Spleen (tissue), 11 donors: ENCODE data around the gene HMX3. TPM values are rescaled to one million over a fixed set of nuclear protein-coding genes. Genes with fewer than 3 reads are reported as not detected.

Source experiments
- DNase-seq: peaks from one replicate; pipeline ENCODE4 v3.0.0-alpha.2; 2020
- H3K27ac ChIP-seq, 8 donors: fragments of 200-600 bp; sonication (generic) in 7 of 8; 1 replicate in 4 of 8; 2 replicates in 4 of 8; pipeline versions ENCODE4 v1.5.0 to v1.8.0; 2016 to 2021; ENCODE audit warnings: inconsistent platforms in 4 of 8, mild to moderate bottlenecking in 4 of 8, moderate library complexity in 1 of 8
- H3K27me3 ChIP-seq, 7 donors: fragments of 200-600 bp; sonication (generic) in 6 of 7; replicated peaks in 1 of 7; 1 replicate in 4 of 7; 2 replicates in 3 of 7; pipeline versions ENCODE4 v1.5.0 to v1.8.0; 2016 to 2021; ENCODE audit warnings: inconsistent platforms in 3 of 7, mild to moderate bottlenecking in 1 of 7
- H3K36me3 ChIP-seq, 6 donors: fragments of 200-600 bp; sonication (generic) in 5 of 6; 1 replicate in 4 of 6; 2 replicates in 2 of 6; pipeline versions ENCODE4 v1.5.0 to v1.8.0; 2016 to 2021; ENCODE audit warnings: inconsistent platforms in 2 of 6
- H3K4me1 ChIP-seq, 6 donors: fragments of 200-600 bp; sonication (generic) in 5 of 6; 1 replicate in 3 of 6; 2 replicates in 3 of 6; pipeline versions ENCODE4 v1.5.0 to v1.8.0; 2016 to 2021; ENCODE audit warnings: inconsistent platforms in 3 of 6
- H3K4me3 ChIP-seq, 8 donors: fragments of 200-600 bp; sonication (generic) in 7 of 8; 1 replicate in 4 of 8; 2 replicates in 4 of 8; pipeline versions ENCODE4 v1.5.0 to v1.8.0; 2016 to 2021; ENCODE audit warnings: inconsistent platforms in 4 of 8, mild to moderate bottlenecking in 4 of 8, moderate library complexity in 2 of 8
- H3K9me3 ChIP-seq, 8 donors: fragments of 200-600 bp; sonication (generic) in 7 of 8; 1 replicate in 4 of 8; 2 replicates in 4 of 8; pipeline versions ENCODE4 v1.5.0 to v1.8.0; 2016 to 2021; ENCODE audit warnings: inconsistent platforms in 4 of 8
- CTCF ChIP-seq, 11 experiments: fragments of 200-600 bp in 7 of 11; fragments of 450-650 bp in 4 of 11; sonication (generic) in 4 of 11; IDR thresholded peaks in 8 of 11; conservative IDR thresholded peaks in 3 of 11; 1 replicate in 7 of 11; 2 replicates in 4 of 11; pipeline versions ENCODE4 v1.4.0 to v1.8.0; 2016 to 2021; ENCODE audit warnings: antibody characterized with exemption in 11 of 11, inconsistent platforms in 4 of 11, mild to moderate bottlenecking in 1 of 11
- POLR2A ChIP-seq, 3 donors: fragments of 450-650 bp; IDR thresholded peaks; one replicate each; pipeline ENCODE4 v1.5.1; 2017; ENCODE audit warnings: antibody characterized with exemption in 3 of 3, mild to moderate bottlenecking in 1 of 3
- POLR2AphosphoS5 ChIP-seq, 3 donors: sonication (generic); formaldehyde crosslinking; IDR thresholded peaks; one replicate each; pipeline ENCODE4 v1.5.1; 2017; ENCODE audit warnings: antibody characterized with exemption in 3 of 3
- WGBS, 5 donors: extraction: QIAGEN DNeasy Blood & Tissue Kit in 3 of 5; methylation state at CpG; one replicate each; pipeline versions ENCODE4 v1.1.5 to v1.1.7; 2013 to 2018; 5-methylcytosine and 5-hydroxymethylcytosine counted together
- intact Hi-C: fragments of 100-400 bp; cut with DNase I; formaldehyde crosslinking; loops from one replicate; pipeline ENCODE4 v1.15.0; 2023; ENCODE audit warnings: low total_unique reads
- polyA plus RNA-seq, 3 donors: library from polyadenylated mRNA; stranded (reverse); fragments of 200-250 nt; gene quantifications; one replicate each; pipeline ENCODE4 v1.2.1, GENCODE V29; 2013
- total RNA-seq, 7 donors: library from RNA; depleted of rRNA in 3 of 7; stranded (reverse); fragments of >200 nt in 3 of 7; fragmentation: NEBNext Ultra II Directional in 4 of 7; extraction: Animal tissue kit (Norgen Biotek cat#: 25700) in 4 of 7; gene quantifications; one replicate each; pipeline versions ENCODE4 v1.1.0 to v1.2.1, GENCODE V29; 2016 to 2021
- donor health status: healthy with polysubstance abuse.
- donor health status: DM: no; HTN: no; CAD: no; lungs with moderate emphysema.
- donor health status: DM: no; HTN: no; CAD: no.
- donor health status: Bipolar disorder and iron deficiency.
- donor health status: healthy.
- donor health status: DM: no; HTN: no; CAD: no.
- donor health status: DM: yes; HTN: yes; CAD: no.

Gene HMX3
- total and polyA plus RNA-seq, 10 donors, result not detected

GRCh38 chr10:123149568-123150270 lies 13.9 kb downstream of the HMX3 start:
- Histone ChIP-seq H3K4me1 (peaks cover 37 to 77% (median 71%) of the 10 kb centered on the region in 6 donors), H3K27ac (no peak overlapping the region), H3K27me3 (peaks cover 41 to 88% (median 82%) of the 10 kb centered on the region in 7 donors), H3K9me3 (no peaks in the 10 kb centered on the region), H3K36me3 (no peaks in the 10 kb centered on the region), H3K4me3 (peak overlapping the region; percentile 12 to 72 (median 40))
- WGBS, 5 donors, result 2 to 8% (median 3%) methylated on average over 53 to 76 of the region's 76 CpGs
- peak; percentile 79 for DNase-seq
- intact Hi-C loops, result loop anchor here (10.0 kb wide), 1 partner anchor 195 kb away; the partner anchor contains the start of gene C10orf88
- TF ChIP-seq CTCF (IDR thresholded peaks at IDR 0.05 in 8 of 11, conservative IDR thresholded peaks at IDR 0.05 in 3 of 11), result no peak
- TF ChIP-seq POLR2AphosphoS5 (IDR thresholded peaks at IDR 0.05), result no peak
- TF ChIP-seq POLR2A (IDR thresholded peaks at IDR 0.05), result no peak

GRCh38 chr10:123150271-123150985 lies 14.7 kb downstream of the HMX3 start:
- peaks cover 0 to 1% (median 0%) of the 10 kb centered on the region in 6 donors for H3K36me3 ChIP-seq
- intact Hi-C loops, result loop anchor here (10.0 kb wide), 1 partner anchor 196 kb away; the partner anchor contains the start of gene C10orf88

GRCh38 chr10:123150986-123151736 lies 15.4 kb downstream of the HMX3 start:
- Histone ChIP-seq H3K4me1 (peaks cover 50 to 77% (median 71%) of the 10 kb centered on the region in 6 donors), H3K36me3 (peaks cover 0 to 9% (median 4%) of the 10 kb centered on the region in 6 donors), H3K27ac (no peak overlapping the region), H3K27me3 (peaks cover 38 to 74% (median 67%) of the 10 kb centered on the region in 7 donors), H3K9me3 (no peaks in the 10 kb centered on the region), H3K4me3 (peak overlapping the region; percentile 2 to 72 (median 34))
- TF ChIP-seq CTCF (IDR thresholded peaks at IDR 0.05 in 8 of 11, conservative IDR thresholded peaks at IDR 0.05 in 3 of 11), result no peak
- TF ChIP-seq POLR2AphosphoS5 (IDR thresholded peaks at IDR 0.05), result peak in 2 of 3 donors; percentile 25 to 47
- TF ChIP-seq POLR2A (IDR thresholded peaks at IDR 0.05), result no peak
- intact Hi-C loops, result loop anchor here (10.0 kb wide), 1 partner anchor 196 kb away; the partner anchor contains the start of gene C10orf88
- 1 to 3% (median 3%) methylated on average over 37 to 56 of the region's 56 CpGs for WGBS, 5 donors
- peak; percentile 82 for DNase-seq

More at GRCh38 chr10:123150271-123150985, 14.7 kb downstream of the HMX3 start:
- WGBS, 5 donors, result 8 to 17% (median 12%) methylated on average over 23 to 34 of the region's 34 CpGs
- TF ChIP-seq POLR2AphosphoS5 (IDR thresholded peaks at IDR 0.05), result no peak
- TF ChIP-seq CTCF (IDR thresholded peaks at IDR 0.05 in 8 of 11, conservative IDR thresholded peaks at IDR 0.05 in 3 of 11), result no peak
- no peak for TF ChIP-seq POLR2A (IDR thresholded peaks at IDR 0.05)
- Histone ChIP-seq H3K9me3 (no peaks in the 10 kb centered on the region), H3K4me3 (peak overlapping the region; percentile 2 to 72 (median 40)), H3K27ac (no peak overlapping the region), H3K27me3 (peaks cover 41 to 81% (median 75%) of the 10 kb centered on the region in 7 donors), H3K4me1 (peaks cover 43 to 77% (median 70%) of the 10 kb centered on the region in 6 donors)
- DNase-seq, result no peak
